Measurements from ENCODE around the gene CHIT1.

Gene CHIT1

DNA sequence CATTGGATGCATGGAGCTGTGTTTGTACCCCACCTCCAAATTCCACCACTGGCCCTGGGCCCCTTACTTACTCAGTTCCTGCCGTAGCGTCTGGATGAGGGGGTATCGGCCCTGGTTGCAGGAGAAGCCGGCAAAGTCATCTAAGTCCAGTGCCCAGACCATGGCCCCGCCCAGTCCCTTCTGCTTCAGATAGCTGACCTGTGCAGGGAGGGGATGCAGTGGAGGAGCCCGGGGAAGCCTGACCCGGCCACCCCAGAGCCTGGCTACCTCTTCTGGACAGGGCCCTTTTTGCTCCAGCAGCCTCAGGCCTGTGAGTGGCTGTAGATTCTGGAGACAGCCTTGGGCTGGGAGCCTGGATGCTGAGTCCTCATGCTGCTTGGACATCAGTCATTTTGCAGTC is 11.8 kb downstream of the CHIT1 start:
- no peak overlapping the region for H3K27ac ChIP-seq (replicated peaks; ENCODE audit: low read length)
- H3K9me3 ChIP-seq (replicated peaks in 1 of 2; ENCODE audit: control insufficient read depth in 2 of 2, insufficient read depth in 1 of 2, low read depth in 1 of 2, low read length in 2 of 2) = no peaks in the 10 kb centered on the region
- no peaks in the 10 kb centered on the region for H3K36me3 ChIP-seq (replicated peaks in 1 of 2; ENCODE audit: control insufficient read depth in 2 of 2, insufficient read depth in 2 of 2, low read length in 2 of 2)
- H3K4me2 ChIP-seq (ENCODE audit: insufficient read depth, low read length, poor library complexity, severe bottlenecking) = no peak overlapping the region
- no peak for DNase-seq (ENCODE audit: low spot score)
- H3K9ac ChIP-seq (ENCODE audit: low read depth, low read length, poor library complexity) = no peak overlapping the region
- no peak overlapping the region for H2AFZ ChIP-seq (ENCODE audit: low read length)
- no peak overlapping the region for H3K14ac ChIP-seq (ENCODE audit: low read length)
- no peak overlapping the region for H4K8ac ChIP-seq (ENCODE audit: low read depth, low read length)
- no peak overlapping the region for H2BK15ac ChIP-seq (ENCODE audit: low read length)
- peaks cover 0 to 6% of the 10 kb centered on the region in 2 donors for H3K4me1 ChIP-seq (ENCODE audit: control insufficient read depth in 2 of 2, insufficient read depth in 1 of 2, low read depth in 1 of 2, low read length in 2 of 2)
- no peaks in the 10 kb centered on the region for H3K79me1 ChIP-seq (ENCODE audit: low read depth, low read length)
- H3K23ac ChIP-seq (ENCODE audit: low read depth, low read length, poor library complexity) = peak overlapping the region; percentile 27
- H3K4ac ChIP-seq (ENCODE audit: low read length) = no peak overlapping the region
- H2BK120ac ChIP-seq (ENCODE audit: low read depth, low read length) = no peak overlapping the region
- H3K18ac ChIP-seq (ENCODE audit: low read length) = no peak overlapping the region
- no peak overlapping the region for H3K4me3 ChIP-seq (ENCODE audit: low read length in 2 of 2)
- no peak overlapping the region for H2BK12ac ChIP-seq (ENCODE audit: low read length)
- H3K27me3 ChIP-seq (ENCODE audit: control insufficient read depth in 3 of 3, insufficient read depth in 3 of 3, low read depth in 1 of 3, low read length in 3 of 3) = peaks cover 0 to 62% (median 0%) of the 10 kb centered on the region in 3 experiments
- H4K91ac ChIP-seq (ENCODE audit: low read depth, low read length, poor library complexity) = no peak overlapping the region
- no CpG with 5 or more reads among the region's 7 CpGs for WGBS, 2 donors (ENCODE audit: extremely low coverage in 2 of 2, insufficient read length in 2 of 2, insufficient replicate concordance in 1 of 2)
- no peak overlapping the region for H2AK5ac ChIP-seq (ENCODE audit: low read depth, low read length)
- no peak overlapping the region for H2BK5ac ChIP-seq (ENCODE audit: low read length)

DNA sequence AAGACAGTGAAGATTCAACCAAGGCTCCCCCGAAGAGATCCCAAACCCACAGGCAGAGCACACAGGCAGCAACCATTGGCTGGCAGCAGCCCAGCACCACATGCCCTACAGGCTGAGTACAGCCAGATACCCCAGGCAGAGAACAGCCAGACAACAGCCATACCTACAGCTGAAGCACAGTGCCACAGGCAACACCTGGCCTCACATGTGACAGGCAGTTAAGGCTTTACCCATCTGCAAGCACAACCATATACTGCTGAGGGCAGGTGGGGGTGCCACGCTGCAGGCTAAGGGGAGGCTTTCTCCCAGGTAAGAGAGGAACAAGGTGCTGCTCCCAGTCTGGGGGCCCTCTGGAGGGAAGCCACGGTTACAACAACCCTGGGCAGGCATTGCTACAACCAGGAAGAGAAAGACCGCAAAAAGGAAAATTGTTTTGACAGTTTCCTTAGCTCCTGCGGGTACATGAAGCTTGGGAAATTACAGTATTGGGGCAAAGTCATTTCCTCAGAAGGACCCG is 12.3 kb downstream of the CHIT1 start:
- peaks cover 0 to 58% (median 0%) of the 10 kb centered on the region in 3 experiments for H3K27me3 ChIP-seq (ENCODE audit: control insufficient read depth in 3 of 3, insufficient read depth in 3 of 3, low read depth in 1 of 3, low read length in 3 of 3)
- no peaks in the 10 kb centered on the region for H3K9me3 ChIP-seq (replicated peaks in 1 of 2; ENCODE audit: control insufficient read depth in 2 of 2, insufficient read depth in 1 of 2, low read depth in 1 of 2, low read length in 2 of 2)
- no peak overlapping the region for H4K8ac ChIP-seq (ENCODE audit: low read depth, low read length)
- no peak overlapping the region for H2BK120ac ChIP-seq (ENCODE audit: low read depth, low read length)
- no peak overlapping the region for H3K14ac ChIP-seq (ENCODE audit: low read length)
- H3K4me2 ChIP-seq (ENCODE audit: insufficient read depth, low read length, poor library complexity, severe bottlenecking) = no peak overlapping the region
- H3K4me3 ChIP-seq (ENCODE audit: low read length in 2 of 2) = no peak overlapping the region
- WGBS, 2 donors (ENCODE audit: extremely low coverage in 2 of 2, insufficient read length in 2 of 2, insufficient replicate concordance in 1 of 2) = no CpG with 5 or more reads among the region's 6 CpGs
- peaks cover 0 to 6% of the 10 kb centered on the region in 2 donors for H3K4me1 ChIP-seq (ENCODE audit: control insufficient read depth in 2 of 2, insufficient read depth in 1 of 2, low read depth in 1 of 2, low read length in 2 of 2)
- no peak for DNase-seq (ENCODE audit: low spot score)
- H2AK5ac ChIP-seq (ENCODE audit: low read depth, low read length) = peak overlapping the region; percentile 8
- no peaks in the 10 kb centered on the region for H3K36me3 ChIP-seq (replicated peaks in 1 of 2; ENCODE audit: control insufficient read depth in 2 of 2, insufficient read depth in 2 of 2, low read length in 2 of 2)
- H2BK15ac ChIP-seq (ENCODE audit: low read length) = no peak overlapping the region
- H3K4ac ChIP-seq (ENCODE audit: low read length) = no peak overlapping the region
- no peak overlapping the region for H3K9ac ChIP-seq (ENCODE audit: low read depth, low read length, poor library complexity)
- H3K27ac ChIP-seq (replicated peaks; ENCODE audit: low read length) = no peak overlapping the region
- no peak overlapping the region for H4K91ac ChIP-seq (ENCODE audit: low read depth, low read length, poor library complexity)
- no peak overlapping the region for H3K23ac ChIP-seq (ENCODE audit: low read depth, low read length, poor library complexity)
- no peaks in the 10 kb centered on the region for H3K79me1 ChIP-seq (ENCODE audit: low read depth, low read length)
- no peak overlapping the region for H2AFZ ChIP-seq (ENCODE audit: low read length)
- no peak overlapping the region for H3K18ac ChIP-seq (ENCODE audit: low read length)
- no peak overlapping the region for H2BK12ac ChIP-seq (ENCODE audit: low read length)
- H2BK5ac ChIP-seq (ENCODE audit: low read length) = peak overlapping the region; percentile 14

DNA sequence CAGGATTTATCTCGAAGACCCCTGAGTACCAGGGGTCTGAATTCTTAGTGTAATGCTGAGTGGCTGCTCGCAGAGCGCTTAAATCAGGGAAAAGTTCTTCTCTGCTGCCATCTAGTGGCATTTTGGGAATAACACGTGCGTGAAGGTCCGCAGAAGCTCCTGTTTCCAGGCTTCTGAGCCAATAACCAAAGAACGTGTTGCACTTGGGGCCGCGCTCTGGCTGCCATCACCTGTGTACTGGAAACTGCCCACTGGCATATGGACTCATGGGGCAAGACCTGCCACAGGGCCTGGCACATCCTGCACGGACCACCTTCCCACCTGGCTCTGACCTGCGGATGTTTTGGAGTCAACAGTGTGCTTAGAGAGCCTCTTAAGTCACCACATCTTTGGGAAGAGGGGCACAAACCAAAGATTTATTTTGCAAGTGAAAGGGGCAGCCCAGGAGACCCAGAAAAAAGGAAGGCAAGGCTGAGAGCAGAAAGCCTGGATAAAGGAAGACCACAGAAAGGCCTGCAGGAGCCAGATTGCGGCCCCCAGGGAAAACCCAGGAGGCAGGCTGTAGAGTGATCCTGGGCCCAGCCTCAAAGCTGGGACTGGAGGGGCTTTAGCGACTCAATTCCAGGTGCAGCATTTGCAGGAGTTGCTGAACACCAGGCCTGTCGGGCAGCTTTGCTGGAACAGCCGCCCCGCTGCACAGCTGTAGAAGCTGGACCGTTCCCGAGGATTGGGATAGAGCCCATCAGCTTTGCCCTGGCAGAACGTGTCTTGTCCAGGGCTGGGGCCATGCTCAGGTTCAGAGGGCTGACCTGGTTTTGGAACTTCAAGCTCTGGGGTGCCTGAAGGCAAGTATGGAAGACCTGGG is 13.0 kb downstream of the CHIT1 start:
- no peak overlapping the region for H3K23ac ChIP-seq (ENCODE audit: low read depth, low read length, poor library complexity)
- no peaks in the 10 kb centered on the region for H3K36me3 ChIP-seq (replicated peaks in 1 of 2; ENCODE audit: control insufficient read depth in 2 of 2, insufficient read depth in 2 of 2, low read length in 2 of 2)
- H2AK5ac ChIP-seq (ENCODE audit: low read depth, low read length) = peak overlapping the region; percentile 8
- no peaks in the 10 kb centered on the region for H3K9me3 ChIP-seq (replicated peaks in 1 of 2; ENCODE audit: control insufficient read depth in 2 of 2, insufficient read depth in 1 of 2, low read depth in 1 of 2, low read length in 2 of 2)
- H4K8ac ChIP-seq (ENCODE audit: low read depth, low read length) = no peak overlapping the region
- peak overlapping the region; percentile 14 for H2BK5ac ChIP-seq (ENCODE audit: low read length)
- peaks cover 0 to 56% (median 0%) of the 10 kb centered on the region in 3 experiments for H3K27me3 ChIP-seq (ENCODE audit: control insufficient read depth in 3 of 3, insufficient read depth in 3 of 3, low read depth in 1 of 3, low read length in 3 of 3)
- WGBS, 2 donors (ENCODE audit: extremely low coverage in 2 of 2, insufficient read length in 2 of 2, insufficient replicate concordance in 1 of 2) = no CpG with 5 or more reads among the region's 19 CpGs
- no peak overlapping the region for H3K4ac ChIP-seq (ENCODE audit: low read length)
- DNase-seq (ENCODE audit: low spot score) = peak; percentile 84
- no peak overlapping the region for H3K9ac ChIP-seq (ENCODE audit: low read depth, low read length, poor library complexity)
- no peak overlapping the region for H2BK15ac ChIP-seq (ENCODE audit: low read length)
- H3K79me1 ChIP-seq (ENCODE audit: low read depth, low read length) = no peaks in the 10 kb centered on the region
- no peak overlapping the region for H3K14ac ChIP-seq (ENCODE audit: low read length)
- H4K91ac ChIP-seq (ENCODE audit: low read depth, low read length, poor library complexity) = no peak overlapping the region
- no peak overlapping the region for H3K18ac ChIP-seq (ENCODE audit: low read length)
- H3K27ac ChIP-seq (replicated peaks; ENCODE audit: low read length) = no peak overlapping the region
- peaks cover 0 to 6% of the 10 kb centered on the region in 2 donors for H3K4me1 ChIP-seq (ENCODE audit: control insufficient read depth in 2 of 2, insufficient read depth in 1 of 2, low read depth in 1 of 2, low read length in 2 of 2)
- no peak overlapping the region for H2BK12ac ChIP-seq (ENCODE audit: low read length)
- H2AFZ ChIP-seq (ENCODE audit: low read length) = no peak overlapping the region
- H3K4me3 ChIP-seq (ENCODE audit: low read length in 2 of 2) = no peak overlapping the region
- no peak overlapping the region for H2BK120ac ChIP-seq (ENCODE audit: low read depth, low read length)
- no peak overlapping the region for H3K4me2 ChIP-seq (ENCODE audit: insufficient read depth, low read length, poor library complexity, severe bottlenecking)

DNA sequence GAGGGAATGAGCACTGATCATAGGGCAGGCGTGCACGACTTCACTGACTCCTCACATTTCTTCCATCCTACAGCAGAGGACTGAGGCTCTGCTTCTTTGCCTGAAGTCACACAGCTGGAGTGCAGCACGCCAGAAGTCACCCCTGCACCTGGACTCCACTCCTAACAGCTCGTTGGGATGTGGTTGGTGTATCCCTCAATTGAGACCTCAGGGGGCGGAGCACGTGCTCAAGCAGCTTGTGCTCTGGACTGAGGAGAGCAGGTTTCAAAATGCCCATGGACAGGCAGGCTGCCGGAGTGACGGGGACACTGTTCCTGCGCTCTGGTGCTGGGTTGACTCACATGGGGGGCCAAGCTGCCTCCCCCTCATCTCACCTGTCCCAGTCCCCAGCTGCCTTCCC is 13.9 kb downstream of the CHIT1 start:
- no peak for DNase-seq (ENCODE audit: low spot score)
- WGBS, 2 donors (ENCODE audit: extremely low coverage in 2 of 2, insufficient read length in 2 of 2, insufficient replicate concordance in 1 of 2) = no CpG with 5 or more reads among the region's 9 CpGs

More for the DNA sequence above, 13.9 kb downstream of the CHIT1 start:
- Histone ChIP-seq H3K4ac (ENCODE audit: low read length) (no peak overlapping the region), H3K9me3 (replicated peaks in 1 of 2; ENCODE audit: control insufficient read depth in 2 of 2, insufficient read depth in 1 of 2, low read depth in 1 of 2, low read length in 2 of 2) (no peaks in the 10 kb centered on the region), H3K27ac (replicated peaks; ENCODE audit: low read length) (no peak overlapping the region), H3K18ac (ENCODE audit: low read length) (no peak overlapping the region), H2AK5ac (ENCODE audit: low read depth, low read length) (no peak overlapping the region), H2AFZ (ENCODE audit: low read length) (no peak overlapping the region), H3K4me2 (ENCODE audit: insufficient read depth, low read length, poor library complexity, severe bottlenecking) (no peak overlapping the region), H3K9ac (ENCODE audit: low read depth, low read length, poor library complexity) (no peak overlapping the region), H3K4me3 (ENCODE audit: low read length in 2 of 2) (no peak overlapping the region), H3K36me3 (replicated peaks in 1 of 2; ENCODE audit: control insufficient read depth in 2 of 2, insufficient read depth in 2 of 2, low read length in 2 of 2) (no peaks in the 10 kb centered on the region), H3K79me1 (ENCODE audit: low read depth, low read length) (no peaks in the 10 kb centered on the region), H3K14ac (ENCODE audit: low read length) (no peak overlapping the region), H4K8ac (ENCODE audit: low read depth, low read length) (no peak overlapping the region), H3K23ac (ENCODE audit: low read depth, low read length, poor library complexity) (peak overlapping the region; percentile 3), H3K4me1 (ENCODE audit: control insufficient read depth in 2 of 2, insufficient read depth in 1 of 2, low read depth in 1 of 2, low read length in 2 of 2) (peaks cover 0 to 6% of the 10 kb centered on the region in 2 donors), H2BK5ac (ENCODE audit: low read length) (no peak overlapping the region), H4K91ac (ENCODE audit: low read depth, low read length, poor library complexity) (no peak overlapping the region), H3K27me3 (ENCODE audit: control insufficient read depth in 3 of 3, insufficient read depth in 3 of 3, low read depth in 1 of 3, low read length in 3 of 3) (peaks cover 0 to 51% (median 0%) of the 10 kb centered on the region in 3 experiments), H2BK15ac (ENCODE audit: low read length) (no peak overlapping the region), H2BK120ac (ENCODE audit: low read depth, low read length) (no peak overlapping the region), H2BK12ac (ENCODE audit: low read length) (no peak overlapping the region)

Data from neuronal stem cell (in vitro differentiated cells).